ENCODE data around the gene NAV2.

The NAV2 gene

DNA sequence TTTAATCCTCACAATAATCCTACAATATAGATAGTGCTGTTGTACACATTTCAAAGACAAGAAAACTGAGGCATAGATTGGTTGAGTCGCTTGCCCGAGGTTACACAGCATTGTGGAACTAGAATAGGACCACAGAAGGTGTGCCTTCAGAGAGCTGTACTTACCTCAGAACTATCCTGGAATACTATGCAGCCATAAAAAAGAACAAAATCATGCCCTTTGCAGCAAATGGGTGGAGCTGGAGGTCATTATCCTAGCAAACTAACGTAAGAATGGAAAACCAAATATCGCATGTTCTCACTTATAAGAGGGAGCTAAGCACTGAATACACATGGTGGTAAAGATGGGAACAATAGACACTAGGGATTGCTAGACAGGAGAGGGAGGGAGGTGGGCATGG is 15.7 kb upstream of the NAV2 start:
- no peak for DNase-seq (ENCODE audit: low spot score)
- TF ChIP-seq CTCF (IDR thresholded peaks at IDR 0.05; ENCODE audit: borderline replicate concordance, control extremely low read depth, extremely low read depth, insufficient read depth, missing control alignments): no peak
- in situ Hi-C loops (cut with MboI; ENCODE audit: low sequenced_read_pairs, unreplicated experiment): no loop called here

DNA sequence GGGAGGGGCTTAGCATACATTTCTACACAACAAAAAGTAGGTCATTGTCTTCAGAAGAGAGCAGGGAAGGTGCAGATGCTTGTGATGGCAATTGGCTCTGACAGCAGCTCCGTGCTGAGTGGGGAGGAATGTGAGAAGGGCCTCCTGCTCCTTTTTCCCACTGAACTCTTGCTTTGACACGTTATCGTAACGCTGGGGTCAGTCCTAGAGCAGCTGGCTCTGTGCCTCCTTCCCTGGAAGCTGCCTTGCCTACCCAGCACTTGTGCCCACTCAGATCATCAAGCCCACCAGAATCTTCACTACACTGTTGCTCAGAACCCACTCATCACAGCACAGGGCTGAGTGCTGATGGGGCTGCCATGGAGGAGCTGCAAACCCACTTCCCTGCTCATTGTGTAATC is 14.9 kb upstream of the NAV2 start:
- in situ Hi-C loops (cut with MboI; ENCODE audit: low sequenced_read_pairs, unreplicated experiment): no loop called here
- TF ChIP-seq CTCF (IDR thresholded peaks at IDR 0.05; ENCODE audit: borderline replicate concordance, control extremely low read depth, extremely low read depth, insufficient read depth, missing control alignments): no peak
- no peak for DNase-seq (ENCODE audit: low spot score)

GRCh38 chr11:19698493-19699292 is 13.9 kb upstream of the NAV2 start:
- in situ Hi-C loops (cut with MboI; ENCODE audit: low sequenced_read_pairs, unreplicated experiment): no loop called here
- TF ChIP-seq CTCF (IDR thresholded peaks at IDR 0.05; ENCODE audit: borderline replicate concordance, control extremely low read depth, extremely low read depth, insufficient read depth, missing control alignments): no peak
- no peak for DNase-seq (ENCODE audit: low spot score)

GRCh38 chr11:19701421-19701820 is 11.2 kb upstream of the NAV2 start:
- no peak for TF ChIP-seq CTCF (IDR thresholded peaks at IDR 0.05; ENCODE audit: borderline replicate concordance, control extremely low read depth, extremely low read depth, insufficient read depth, missing control alignments)
- in situ Hi-C loops (cut with MboI; ENCODE audit: low sequenced_read_pairs, unreplicated experiment): no loop called here
- no peak for DNase-seq (ENCODE audit: low spot score)

DNA sequence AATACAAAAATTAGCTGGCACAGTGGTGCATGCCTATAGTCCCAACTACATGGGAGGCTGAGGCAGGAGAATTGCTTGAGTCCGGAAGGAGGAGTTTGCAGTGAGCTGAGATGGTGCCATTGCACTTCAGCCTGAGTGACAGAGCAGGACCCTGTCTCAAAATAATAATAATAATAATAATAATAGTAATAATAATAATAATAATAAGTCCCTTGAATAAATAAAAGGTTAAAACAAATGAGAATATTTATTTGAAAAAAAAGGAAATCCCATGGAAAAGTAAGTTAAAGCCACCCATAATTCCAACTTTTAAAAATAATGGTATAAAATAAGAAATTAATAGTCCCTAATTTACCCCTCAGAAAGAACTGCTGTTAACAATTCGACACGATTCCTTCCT is 10.0 kb upstream of the NAV2 start:
- no peak for DNase-seq (ENCODE audit: low spot score)
- no peak for TF ChIP-seq CTCF (IDR thresholded peaks at IDR 0.05; ENCODE audit: borderline replicate concordance, control extremely low read depth, extremely low read depth, insufficient read depth, missing control alignments)
- in situ Hi-C loops (cut with MboI; ENCODE audit: low sequenced_read_pairs, unreplicated experiment): no loop called here

DNA sequence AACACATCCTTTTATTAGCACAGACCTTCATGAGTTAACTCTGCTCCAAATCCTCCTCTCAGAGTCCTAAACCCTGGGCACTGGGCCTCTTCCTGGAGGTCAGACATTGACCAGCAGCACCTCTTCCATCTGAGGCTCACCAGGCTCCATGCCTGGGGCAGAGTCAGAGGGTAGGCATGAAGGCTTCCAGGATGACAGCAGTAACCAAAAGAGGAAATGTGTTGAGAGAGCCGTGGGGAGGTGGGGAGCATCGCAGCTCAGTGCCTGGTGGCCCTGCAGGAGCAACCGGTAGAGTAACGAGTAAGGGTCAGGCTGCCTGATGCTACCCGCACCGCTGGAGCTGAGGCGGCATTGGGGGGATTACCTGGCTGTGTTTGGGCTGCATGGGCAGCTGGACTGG is 9.4 kb upstream of the NAV2 start:
- in situ Hi-C loops (cut with MboI; ENCODE audit: low sequenced_read_pairs, unreplicated experiment): no loop called here
- TF ChIP-seq CTCF (IDR thresholded peaks at IDR 0.05; ENCODE audit: borderline replicate concordance, control extremely low read depth, extremely low read depth, insufficient read depth, missing control alignments): no peak

More for the DNA sequence above, 9.4 kb upstream of the NAV2 start:
- no peak for DNase-seq (ENCODE audit: low spot score)
